ENCODE measurements around the gene HIPK2.

Gene HIPK2

GRCh38 chr7:139733751-139734150 is 44.0 kb downstream of the HIPK2 start:
- no peak for DNase-seq

GRCh38 chr7:139732471-139733167 is 45.2 kb downstream of the HIPK2 start:
- DNase-seq = no peak

DNA sequence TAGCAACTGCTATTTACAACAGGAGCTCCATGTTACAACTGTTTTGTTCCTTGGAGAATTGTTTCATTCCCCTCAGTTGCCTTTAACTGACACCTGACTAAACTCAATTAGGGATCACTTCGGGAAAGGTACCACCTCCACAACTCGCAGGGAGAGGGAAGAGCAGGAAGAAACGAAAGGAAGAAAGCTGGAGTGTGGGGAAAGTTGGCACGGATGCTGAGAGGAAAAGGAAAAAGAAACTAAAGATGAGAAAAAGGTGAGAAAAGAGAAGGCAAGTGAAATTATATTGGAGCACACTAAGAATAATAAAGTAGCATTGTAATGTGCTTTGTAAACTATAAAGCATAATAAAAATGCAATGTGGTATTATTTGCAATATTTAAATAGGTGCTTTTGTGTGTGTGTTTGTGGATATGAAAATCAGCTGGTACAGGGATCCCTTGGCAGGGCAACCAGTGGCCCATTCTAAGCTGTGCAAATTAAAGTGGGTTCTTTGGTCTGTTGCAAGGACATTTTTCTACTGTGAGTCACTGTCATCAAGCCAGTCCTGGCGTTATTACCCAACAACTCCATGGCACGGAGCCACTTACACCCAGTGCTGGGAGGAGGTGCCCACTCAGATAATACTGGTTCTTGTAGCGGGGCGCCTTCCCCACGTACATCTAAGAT is 45.9 kb downstream of the HIPK2 start:
- DNase-seq = no peak

GRCh38 chr7:139730746-139731612 is 46.8 kb downstream of the HIPK2 start:
- DNase-seq = no peak

DNA sequence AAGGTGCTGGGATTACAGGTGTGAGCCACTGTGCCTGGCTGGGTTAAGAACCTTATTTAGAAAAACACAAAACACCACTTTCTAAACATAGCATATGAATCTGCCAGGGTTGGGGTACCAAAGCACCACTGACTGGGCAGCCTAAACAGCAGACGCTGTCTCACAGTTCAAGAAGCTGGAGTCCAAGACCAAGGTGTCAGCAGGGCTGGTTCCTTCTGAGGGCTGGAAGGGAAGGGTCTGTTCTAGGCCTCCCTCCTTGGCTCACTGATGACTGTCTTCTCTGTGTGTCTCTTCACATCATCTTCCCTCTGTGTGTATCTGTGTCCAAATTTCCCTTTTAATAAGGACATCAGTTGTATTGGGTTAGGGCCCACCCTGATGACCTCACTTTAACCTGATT is 49.6 kb downstream of the HIPK2 start:
- no peak for DNase-seq

- no peak for DNase-seq
These were observed 50.6 kb downstream of the HIPK2 start for GRCh38 chr7:139727151-139727705.

- DNase-seq = no peak
These were observed 51.3 kb downstream of the HIPK2 start for GRCh38 chr7:139726485-139726869.

DNA sequence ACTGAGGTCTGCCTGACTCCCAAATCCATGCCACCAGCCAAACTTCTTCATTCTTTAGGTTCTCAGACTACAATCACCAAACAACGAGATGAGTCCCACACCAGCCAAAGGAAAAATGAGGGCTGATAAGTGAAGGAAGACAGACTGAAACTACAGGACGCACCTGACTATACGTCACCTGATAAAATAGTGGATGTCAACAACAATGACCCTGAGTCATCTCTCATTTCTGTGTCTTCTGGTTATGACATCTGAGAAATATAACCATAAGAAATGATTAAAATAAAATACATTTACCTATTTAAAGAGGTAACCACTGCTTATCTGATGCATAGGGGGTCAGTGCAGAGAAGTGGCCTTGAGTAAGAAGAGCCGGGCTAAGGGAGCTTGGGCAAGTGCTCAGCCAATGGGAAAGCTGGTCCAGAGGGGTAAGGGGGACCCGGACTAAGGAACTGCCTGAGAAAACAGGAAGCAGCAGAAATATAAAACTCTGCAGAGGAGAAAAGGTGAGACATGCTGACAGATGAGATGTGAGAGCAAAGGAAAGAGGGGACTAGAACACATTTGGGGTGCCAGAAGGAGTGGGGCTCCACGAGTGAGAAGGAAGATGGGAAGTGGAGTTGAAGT is 51.8 kb downstream of the HIPK2 start:
- DNase-seq = no peak

GRCh38 chr7:139725077-139725476 is 52.7 kb downstream of the HIPK2 start:
- DNase-seq = no peak

DNA sequence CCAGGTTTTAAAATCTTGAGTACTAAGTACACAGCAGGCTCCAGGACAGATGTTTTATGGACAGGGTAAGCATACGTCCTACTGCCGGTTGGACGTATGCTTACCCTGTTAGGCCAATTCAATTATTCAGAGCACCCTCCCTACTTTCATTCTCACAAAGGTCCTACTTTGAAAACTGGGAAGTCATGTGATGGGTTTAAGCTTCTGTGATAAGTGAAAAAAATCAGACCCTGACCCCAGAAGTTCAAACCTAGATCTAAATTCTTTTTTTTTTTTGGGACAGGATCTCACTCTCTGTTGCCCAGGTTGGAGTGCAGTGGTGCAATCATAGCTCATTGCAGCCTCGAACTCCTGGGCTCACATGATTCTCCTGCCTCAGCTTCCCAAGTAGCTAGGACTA is 55.2 kb downstream of the HIPK2 start:
- DNase-seq = no peak

- no peak for DNase-seq
These were observed 56.0 kb downstream of the HIPK2 start for GRCh38 chr7:139721821-139722220.

- no peak for DNase-seq
These were observed 56.4 kb downstream of the HIPK2 start for GRCh38 chr7:139721417-139721816.

GRCh38 chr7:139720705-139721231 is 57.0 kb downstream of the HIPK2 start:
- DNase-seq = peak; percentile 48

DNA sequence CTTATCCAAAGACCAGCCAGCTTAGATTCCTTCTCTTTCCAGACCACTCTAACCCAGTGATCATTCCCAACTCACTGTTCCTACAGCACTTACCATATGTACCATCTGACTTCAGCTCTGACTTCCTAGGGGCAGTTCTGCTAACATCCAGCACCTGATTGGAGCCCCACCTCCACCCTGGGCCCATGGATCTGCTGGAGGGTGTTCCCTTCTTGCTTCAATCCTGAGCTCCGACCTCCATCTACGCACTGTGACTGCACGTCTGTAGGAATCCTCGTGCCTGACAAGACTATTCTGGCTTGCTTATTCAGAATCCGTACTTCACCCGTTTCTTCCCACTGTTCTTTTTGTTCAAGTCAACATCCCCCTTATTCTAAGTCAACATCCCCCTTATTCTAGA is 57.6 kb downstream of the HIPK2 start:
- DNase-seq = no peak

- DNase-seq = no peak
These were observed 58.9 kb downstream of the HIPK2 start for GRCh38 chr7:139718859-139719258.

DNA sequence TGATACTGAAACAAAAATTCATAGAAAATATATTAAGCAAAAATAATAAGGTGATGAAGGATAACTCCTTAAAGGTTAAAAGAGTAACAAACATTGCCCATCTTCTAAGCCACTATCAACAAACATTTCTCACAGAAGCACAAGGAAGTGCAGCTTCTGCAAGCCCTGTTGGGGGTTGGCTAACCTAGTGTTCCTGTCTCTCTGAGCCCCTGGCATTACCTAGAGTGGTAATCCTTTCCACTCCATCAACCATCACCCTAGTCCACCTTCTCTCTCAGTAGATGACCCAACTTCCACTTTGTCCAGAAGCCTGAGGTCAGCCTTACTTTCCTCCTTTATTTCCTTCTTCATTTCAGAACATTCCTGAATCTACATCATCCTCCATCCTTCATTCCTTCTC is 59.7 kb downstream of the HIPK2 start:
- no peak for DNase-seq

DNA sequence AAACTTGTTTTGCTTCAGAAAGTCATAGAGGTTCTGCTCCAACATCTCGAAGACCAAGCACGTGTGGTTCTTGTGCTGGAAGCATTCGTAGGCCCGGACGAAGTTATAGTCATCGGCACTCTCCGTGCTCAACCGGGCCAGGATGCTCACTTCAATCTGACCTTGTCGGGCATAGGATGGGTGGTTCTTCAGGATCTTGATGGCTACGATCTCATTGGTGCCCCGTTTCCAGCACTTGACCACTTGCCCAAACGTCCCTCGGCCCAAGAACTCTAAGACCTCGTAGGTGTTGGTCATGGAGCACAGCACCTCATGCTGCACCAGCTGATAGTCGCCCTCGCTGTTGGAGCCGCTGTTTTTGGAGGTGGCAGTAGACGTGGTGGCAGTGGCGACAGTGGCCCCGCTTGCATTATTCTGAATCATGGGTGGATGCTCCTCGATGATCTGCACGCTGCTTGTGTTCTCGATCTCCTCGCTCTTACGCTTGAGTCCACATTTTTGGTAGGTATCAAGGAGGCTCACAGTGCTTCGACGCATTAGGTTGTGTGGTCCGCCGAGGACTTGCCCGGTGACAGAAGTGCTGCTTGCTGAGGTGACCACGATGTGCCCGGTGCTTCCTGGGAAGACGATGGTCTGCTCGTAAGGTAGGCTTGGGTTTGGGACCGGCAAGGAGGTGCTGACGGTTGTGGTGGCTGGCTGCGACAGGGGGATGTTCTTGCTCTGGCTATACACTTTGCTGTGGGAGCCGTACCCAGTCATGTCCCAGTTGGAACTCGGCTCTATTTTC is 61.4 kb downstream of the HIPK2 start:
- no peak for DNase-seq

DNA sequence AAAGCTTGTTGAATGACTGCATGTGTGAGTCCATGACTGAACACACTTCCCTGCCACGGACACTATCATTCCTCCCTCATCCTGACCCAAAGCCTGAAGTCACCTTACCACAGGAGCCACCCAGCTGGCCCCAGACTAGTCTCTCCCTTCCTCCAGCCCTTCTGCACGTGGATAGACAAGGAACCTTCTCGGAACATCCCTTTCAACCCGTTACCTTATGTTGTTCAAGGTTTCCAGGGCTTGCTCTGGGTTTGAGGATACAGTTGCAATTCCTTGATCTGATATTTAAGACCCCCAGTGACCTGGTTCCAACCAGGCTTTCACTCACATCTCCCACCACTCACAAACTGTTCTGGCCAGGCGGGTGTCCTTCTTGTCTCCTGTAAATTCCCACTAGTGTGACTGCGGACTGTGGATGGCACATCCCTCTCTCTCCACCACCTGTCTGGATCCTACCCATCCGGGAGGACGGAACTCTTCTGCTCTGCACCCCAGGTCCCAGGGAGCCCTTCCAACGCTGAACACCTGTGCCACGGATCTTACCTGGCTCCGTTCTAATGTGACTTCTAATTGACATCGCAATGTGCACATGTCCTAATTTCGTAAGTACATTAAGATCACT is 62.5 kb downstream of the HIPK2 start:
- DNase-seq = no peak

DNA sequence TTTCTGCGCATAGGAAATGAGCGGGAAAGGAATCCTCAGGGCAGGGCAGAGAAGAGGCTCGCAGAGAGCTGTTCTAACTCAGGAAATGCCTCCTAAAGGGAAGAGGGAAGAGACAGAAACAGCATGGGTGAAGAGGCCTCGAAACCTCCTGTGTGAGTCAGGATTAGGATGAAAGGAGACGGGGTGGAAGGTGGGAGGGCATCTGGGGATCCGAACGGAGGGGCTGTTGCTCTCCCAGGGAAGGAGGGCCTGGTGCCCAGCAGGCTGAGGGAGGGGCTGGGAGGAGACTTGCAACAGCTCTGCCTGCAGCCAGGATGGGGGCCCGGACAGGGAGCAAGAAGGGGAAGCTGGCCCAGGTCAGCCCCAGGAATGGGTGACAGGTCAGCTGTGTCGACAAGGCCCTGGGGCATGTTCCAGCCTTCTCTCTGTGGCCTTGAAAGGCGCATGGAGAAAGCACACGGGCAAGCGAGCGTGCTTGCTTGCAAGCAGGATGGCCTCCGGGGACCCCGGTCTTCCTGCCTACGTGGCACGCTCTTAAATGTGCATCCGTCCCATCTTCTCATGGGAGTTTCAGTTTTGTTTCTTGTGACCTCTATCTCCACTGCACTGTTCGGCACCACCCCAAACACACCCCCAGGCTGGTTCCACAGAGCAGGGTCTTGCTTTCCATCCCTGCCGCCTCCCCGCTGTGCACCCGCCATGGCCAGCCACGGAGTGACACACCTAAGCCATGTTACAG is 63.5 kb downstream of the HIPK2 start:
- DNase-seq = no peak

DNA sequence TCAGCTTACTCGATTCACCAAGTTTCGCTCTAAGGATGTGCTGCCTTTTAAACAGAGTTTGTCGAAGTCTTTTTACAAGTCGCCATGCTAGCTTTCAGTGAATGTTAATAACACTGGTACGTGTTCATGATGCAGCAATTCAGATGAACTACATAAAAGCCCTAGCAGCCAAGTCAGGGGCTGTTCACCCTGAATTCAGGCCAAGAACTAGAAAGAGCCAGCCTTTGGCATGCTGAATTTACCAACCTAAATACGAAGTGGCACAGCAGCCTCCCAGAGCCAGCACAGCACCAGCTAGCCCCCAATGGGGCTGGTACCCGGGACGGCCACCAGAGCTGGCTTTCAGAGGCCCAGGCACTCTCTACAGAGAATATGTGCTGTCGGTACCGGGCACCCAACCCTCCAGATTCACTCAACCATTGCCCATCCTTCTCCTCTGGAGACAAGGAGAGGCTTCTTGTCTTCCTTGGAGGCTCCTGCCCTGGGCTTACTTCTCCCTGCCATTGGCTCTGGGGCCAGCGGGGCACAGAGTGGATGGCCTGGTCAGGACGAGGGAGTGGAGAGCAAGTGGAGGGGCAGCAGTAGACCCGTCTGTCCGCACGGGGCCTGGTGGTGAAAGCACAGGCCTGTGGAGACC is 64.2 kb downstream of the HIPK2 start:
- DNase-seq = no peak
